SK-N-DZ (cell line): ENCODE data around the gene OBSCN.

ENCODE experiments used
- DNase-seq: peaks from one replicate; pipeline ENCODE4 v3.0.0-alpha.2; 2015; ENCODE audit warnings: low spot score

Gene OBSCN

GRCh38 chr1:228288536-228289238 is 80.8 kb downstream of the OBSCN start:
- no peak for DNase-seq

GRCh38 chr1:228289239-228289849 is 81.5 kb downstream of the OBSCN start:
- DNase-seq: no peak

DNA sequence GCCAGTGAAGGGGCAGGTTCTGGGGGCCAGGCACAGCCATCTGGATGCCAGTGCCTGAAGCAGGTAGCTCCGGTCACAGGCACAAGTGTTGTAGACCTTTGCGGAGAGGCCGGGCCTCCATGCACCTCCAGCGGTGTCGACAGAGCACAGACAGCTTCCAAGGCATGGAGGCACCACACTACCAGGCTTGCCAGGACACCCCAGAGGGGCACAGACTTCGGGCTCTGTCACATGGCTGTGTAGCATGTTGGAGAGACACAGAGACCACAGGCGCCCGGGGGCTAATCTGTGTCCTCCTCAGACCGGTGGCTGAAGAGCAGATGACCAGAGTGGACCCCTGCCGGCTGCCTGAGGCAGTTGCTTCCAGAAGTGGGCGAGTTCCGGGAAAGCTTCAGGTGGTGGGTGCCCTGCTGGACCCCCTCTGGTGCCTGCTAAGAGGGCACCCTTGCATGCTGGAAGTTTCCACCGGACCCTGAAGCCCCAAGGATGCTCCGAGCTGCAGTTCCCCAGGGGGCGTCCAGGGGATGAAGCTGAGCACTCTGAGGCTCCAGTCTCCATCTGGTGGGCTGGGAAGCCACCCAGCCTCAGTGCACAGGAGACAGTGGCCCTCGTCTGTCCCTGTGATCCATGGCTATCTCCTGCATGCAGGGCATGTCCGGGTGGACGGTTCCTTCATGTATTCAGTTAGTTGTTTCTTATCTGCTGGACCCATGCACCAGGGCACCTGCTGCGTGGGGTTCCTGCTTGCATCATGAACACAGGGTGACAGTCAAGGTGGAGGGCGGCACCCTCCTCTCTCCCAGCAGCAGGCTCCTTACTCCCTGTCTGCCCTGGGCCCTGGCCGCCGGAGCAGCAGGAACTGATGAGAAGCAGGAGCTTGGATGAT is 82.4 kb downstream of the OBSCN start:
- no peak for DNase-seq

DNA sequence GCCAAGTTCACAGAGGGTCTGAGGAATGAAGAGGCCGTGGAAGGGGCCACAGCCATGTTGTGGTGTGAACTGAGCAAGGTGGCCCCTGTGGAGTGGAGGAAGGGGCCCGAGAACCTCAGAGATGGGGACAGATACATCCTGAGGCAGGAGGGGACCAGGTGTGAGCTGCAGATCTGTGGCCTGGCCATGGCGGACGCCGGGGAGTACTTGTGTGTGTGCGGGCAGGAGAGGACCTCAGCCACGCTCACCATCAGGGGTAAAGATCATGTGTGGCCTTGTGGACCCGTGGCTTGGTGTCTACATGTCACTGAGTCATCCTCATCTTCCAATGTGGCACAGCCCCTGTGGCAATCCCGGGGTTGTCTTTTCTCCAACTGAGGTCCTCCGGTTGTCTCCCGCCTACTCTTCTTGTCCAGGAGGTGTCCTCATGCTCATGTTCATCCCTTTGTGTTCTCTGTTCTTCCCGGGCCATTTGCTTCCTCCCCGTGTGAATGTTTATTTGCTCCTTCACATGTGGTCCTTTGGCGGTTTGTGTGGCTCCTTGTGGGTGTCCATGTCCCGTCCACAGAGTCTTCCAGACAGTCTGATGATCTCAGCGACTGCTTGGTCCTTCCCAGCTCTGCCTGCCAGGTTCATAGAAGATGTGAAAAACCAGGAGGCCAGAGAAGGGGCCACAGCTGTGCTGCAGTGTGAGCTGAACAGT is 84.2 kb downstream of the OBSCN start:
- DNase-seq: no peak

DNA sequence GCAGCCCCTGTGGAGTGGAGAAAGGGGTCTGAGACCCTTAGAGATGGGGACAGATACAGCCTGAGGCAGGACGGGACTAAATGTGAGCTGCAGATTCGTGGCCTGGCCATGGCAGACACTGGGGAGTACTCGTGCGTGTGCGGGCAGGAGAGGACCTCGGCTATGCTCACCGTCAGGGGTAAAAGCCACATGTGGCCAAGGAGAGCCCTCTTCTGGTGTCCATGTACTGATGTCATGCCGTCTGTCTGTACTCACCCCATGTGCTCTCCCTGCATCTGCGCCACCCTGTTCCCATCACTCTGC is 84.7 kb downstream of the OBSCN start:
- DNase-seq: no peak

GRCh38 chr1:228293393-228293792 is 85.5 kb downstream of the OBSCN start:
- no peak for DNase-seq

GRCh38 chr1:228293816-228294500 is 86.1 kb downstream of the OBSCN start:
- DNase-seq: no peak

- no peak for DNase-seq
Measured at GRCh38 chr1:228294717-228295116, 86.9 kb downstream of the OBSCN start.

DNA sequence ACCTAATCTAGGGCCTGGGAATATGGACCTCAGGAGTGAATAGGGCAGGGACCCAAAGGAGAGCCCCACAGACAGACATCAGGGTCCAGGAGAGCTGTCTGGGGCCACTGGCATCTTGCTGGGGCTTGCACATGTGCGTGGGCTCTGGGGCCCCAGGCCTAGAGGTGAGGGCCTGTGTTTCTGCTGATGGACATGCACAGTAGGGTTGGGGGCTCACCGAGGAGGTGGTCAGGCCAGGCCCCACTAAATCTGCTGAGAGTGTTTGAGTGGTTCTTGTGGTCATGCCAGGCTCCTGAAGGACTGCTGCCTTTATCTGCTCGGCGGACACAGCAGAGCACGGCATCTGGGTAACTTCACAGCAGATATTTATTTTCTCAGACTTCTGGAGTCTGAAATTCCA is 87.4 kb downstream of the OBSCN start:
- DNase-seq: no peak

- DNase-seq: no peak
Measured at GRCh38 chr1:228295981-228296380, 88.1 kb downstream of the OBSCN start.

DNA sequence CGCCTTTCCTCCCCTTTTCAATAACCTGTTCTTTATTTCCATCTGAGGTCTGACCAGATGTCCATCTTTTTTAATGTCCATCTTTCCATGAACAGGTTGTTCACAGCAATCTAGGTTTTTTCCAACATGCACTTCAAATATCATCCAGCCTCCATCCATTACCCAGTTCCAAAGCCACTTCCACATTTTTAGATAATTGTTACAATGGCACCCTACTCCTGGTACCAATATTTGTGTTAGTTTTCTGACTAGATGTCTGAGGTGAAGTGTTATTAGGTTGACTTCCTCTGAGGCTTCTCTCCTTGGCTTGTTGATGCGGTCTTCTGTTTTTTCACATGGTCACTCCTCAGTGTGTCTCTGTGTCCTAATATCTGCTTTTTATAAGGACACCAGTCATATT is 89.4 kb downstream of the OBSCN start:
- DNase-seq: no peak

DNA sequence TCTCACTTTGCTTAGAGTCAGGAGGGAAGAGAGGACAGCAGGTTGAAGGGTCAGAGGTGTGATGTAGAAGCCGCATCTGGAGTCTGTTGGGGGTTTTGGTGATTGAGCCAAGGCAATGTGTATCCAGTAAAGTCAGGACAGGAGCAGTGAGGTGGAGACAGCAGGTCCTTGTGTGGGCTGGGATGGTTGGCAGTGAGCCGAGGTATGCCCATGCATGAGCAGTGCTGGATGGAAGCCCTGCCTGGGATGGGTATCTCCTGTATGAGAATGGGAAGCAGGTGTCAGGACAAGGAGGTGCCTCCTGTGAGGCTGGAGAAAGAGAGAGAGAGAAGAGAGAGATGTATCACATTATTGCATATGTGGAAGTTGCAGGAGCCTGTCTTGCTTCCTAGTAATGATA is 90.0 kb downstream of the OBSCN start:
- no peak for DNase-seq

DNA sequence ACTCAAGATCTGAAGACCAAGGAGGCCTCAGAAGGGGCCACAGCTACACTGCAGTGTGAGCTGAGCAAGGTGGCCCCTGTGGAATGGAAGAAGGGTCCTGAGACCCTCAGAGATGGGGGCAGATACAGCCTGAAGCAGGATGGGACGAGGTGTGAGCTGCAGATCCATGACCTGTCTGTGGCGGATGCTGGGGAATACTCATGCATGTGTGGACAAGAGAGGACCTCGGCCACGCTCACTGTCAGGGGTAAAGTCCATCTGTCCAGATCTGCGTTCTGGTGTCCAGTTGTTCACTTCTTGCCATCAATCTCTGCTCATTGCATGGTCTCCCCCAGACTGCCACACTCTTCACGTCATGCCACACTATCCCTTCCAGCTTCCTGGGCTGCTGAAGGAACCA is 90.6 kb downstream of the OBSCN start:
- DNase-seq: no peak

GRCh38 chr1:228299211-228299610 is 91.4 kb downstream of the OBSCN start:
- DNase-seq: no peak

- no peak for DNase-seq
Measured at GRCh38 chr1:228299901-228300300, 92.1 kb downstream of the OBSCN start.

- DNase-seq: no peak
Measured at GRCh38 chr1:228302086-228302485, 94.2 kb downstream of the OBSCN start.

DNA sequence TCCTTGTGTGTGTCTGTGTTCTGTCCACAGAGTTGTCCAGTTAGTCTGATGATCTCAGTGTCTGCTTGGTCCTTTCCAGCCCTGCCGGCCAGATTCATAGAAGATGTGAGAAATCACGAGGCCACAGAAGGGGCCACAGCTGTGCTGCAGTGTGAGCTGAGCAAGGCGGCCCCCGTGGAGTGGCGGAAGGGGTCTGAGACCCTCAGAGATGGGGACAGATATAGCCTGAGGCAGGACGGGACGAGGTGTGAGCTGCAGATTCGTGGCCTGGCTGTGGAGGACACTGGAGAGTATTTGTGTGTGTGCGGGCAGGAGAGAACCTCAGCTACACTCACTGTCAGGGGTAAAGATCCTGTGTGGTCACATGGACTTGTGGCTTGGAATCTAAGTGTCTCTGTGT is 95.8 kb downstream of the OBSCN start:
- DNase-seq: no peak

GRCh38 chr1:228304225-228304624 is 96.4 kb downstream of the OBSCN start:
- no peak for DNase-seq

DNA sequence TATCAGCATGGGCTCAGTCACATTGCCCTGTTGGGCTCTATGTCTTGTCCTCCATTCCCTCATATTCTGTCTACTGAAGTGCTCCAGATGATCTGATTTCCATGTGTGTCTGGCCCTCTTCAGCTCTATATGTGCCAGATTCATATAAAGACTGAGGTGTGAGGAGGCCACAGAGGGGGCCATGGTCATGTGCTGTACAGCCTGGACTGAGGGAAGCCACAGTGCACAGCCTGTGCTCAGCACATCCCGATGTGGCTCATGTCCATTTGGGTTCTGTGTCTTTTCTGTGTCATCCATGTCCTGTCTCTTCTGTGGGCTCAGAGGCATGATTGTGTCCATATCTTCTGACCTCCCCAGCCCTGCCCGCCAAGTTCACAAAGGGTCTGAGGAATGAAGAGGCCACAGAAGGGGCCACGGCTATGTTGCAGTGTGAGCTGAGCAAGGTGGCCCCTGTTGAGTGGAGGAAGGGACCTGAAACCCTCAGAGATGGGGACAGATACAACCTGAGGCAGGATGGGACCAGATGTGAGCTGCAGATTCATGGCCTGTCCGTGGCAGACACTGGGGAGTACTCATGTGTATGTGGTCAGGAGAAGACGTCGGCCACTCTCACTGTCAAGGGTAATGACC is 97.0 kb downstream of the OBSCN start:
- DNase-seq: no peak

DNA sequence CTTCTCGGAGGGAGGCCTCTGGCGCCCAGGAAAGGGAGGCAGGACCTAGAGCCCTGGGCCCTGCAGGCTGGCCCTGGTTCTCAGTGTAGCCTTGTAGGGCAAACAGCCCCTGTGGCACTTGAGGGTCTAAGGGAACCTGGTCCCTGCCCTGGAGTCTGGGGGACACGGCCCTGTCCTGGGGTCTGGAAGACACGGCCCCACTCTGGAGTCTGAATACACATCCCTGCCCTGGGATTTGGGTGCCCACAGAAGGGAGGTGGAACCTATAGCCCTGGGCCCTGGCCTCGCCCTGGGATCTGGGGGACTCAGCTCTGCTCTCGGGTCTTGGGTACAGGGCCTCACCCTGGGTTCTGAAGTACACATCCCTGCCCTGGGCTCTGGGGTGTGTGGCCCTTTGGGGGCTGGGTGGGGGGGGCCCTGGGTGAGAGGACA is 97.9 kb downstream of the OBSCN start:
- no peak for DNase-seq
